CD4-positive, alpha-beta T cell (primary cell): Measurements from ENCODE around the gene FNDC10. TPM values are rescaled to one million over a fixed set of nuclear protein-coding genes. Genes with fewer than 3 reads are reported as not detected.

ENCODE experiments used
- ATAC-seq: fragments of 200-7000 bp; cut with Tn5 transposase; one replicate; pipeline ENCODE4 v1.10.0; 2022; ENCODE audit warnings: mild to moderate bottlenecking; ENCODE audit not compliant: poor library complexity
- CTCF ChIA-PET: fragments of 350-600 bp; sonication (Branson Sonifier 250); formaldehyde crosslinking; loops from one replicate; lab custom pipeline; 2021; ENCODE audit warnings: antibody characterized with exemption, inconsistent platforms; lab: Charles Lee
- POLR2A ChIA-PET: fragments of 350-600 bp; sonication (Branson Sonifier 250); formaldehyde crosslinking; loops from one replicate; lab custom pipeline; 2021; ENCODE audit warnings: antibody characterized with exemption, inconsistent platforms; lab: Charles Lee
- DNase-seq, 14 experiments: peaks; one replicate each; pipeline ENCODE4 v3.0.0-alpha.2; 2013 to 2020; ENCODE audit warnings: mixed read lengths in 2 of 14
- H3K27ac ChIP-seq, 2 donors: one replicate each; pipeline versions ENCODE4 v1.5.1 to v1.7.0; 2013; ENCODE audit warnings: low read length in 2 of 2, low read depth in 1 of 2, mild to moderate bottlenecking in 1 of 2
- H3K27me3 ChIP-seq, 2 experiments: 1 replicate in 1 of 2; 2 replicates in 1 of 2; pipeline versions ENCODE4 v1.6.1 to v1.7.0; 2013; ENCODE audit warnings: low read length in 2 of 2, control low read depth in 1 of 2, mild to moderate bottlenecking in 1 of 2, moderate library complexity in 1 of 2; ENCODE audit not compliant: insufficient read depth in 2 of 2, control insufficient read depth in 1 of 2
- H3K36me3 ChIP-seq: one replicate; pipeline ENCODE4 v1.6.1; 2013; ENCODE audit warnings: low read length, control low read depth; ENCODE audit not compliant: insufficient read depth
- H3K4me1 ChIP-seq: one replicate; pipeline ENCODE4 v1.6.1; 2013; ENCODE audit warnings: low read length, control low read depth; ENCODE audit not compliant: insufficient read depth
- H3K4me3 ChIP-seq: one replicate; pipeline ENCODE4 v1.5.1; 2013; ENCODE audit warnings: mild to moderate bottlenecking, low read length, moderate library complexity
- H3K9me3 ChIP-seq, 2 experiments: 1 replicate in 1 of 2; 2 replicates in 1 of 2; pipeline versions ENCODE4 v1.6.1 to v1.7.0; 2013; ENCODE audit warnings: low read length in 2 of 2, mild to moderate bottlenecking in 2 of 2, control low read depth in 1 of 2, moderate library complexity in 1 of 2; ENCODE audit not compliant: control insufficient read depth in 1 of 2, insufficient read depth in 1 of 2
- H3K27ac Mint-ChIP-seq: one replicate; pipeline ENCODE4 v1.8.0; 2020; ENCODE audit warnings: mixed read lengths
- H3K27me3 Mint-ChIP-seq: one replicate; pipeline ENCODE4 v1.8.0; 2021; ENCODE audit warnings: mixed read lengths
- H3K36me3 Mint-ChIP-seq: one replicate; pipeline ENCODE4 v1.8.0; 2021; ENCODE audit warnings: low read depth, mixed read lengths
- H3K4me1 Mint-ChIP-seq: one replicate; pipeline ENCODE4 v1.8.0; 2021; ENCODE audit warnings: low read depth, mixed read lengths
- H3K4me3 Mint-ChIP-seq: one replicate; pipeline ENCODE4 v1.8.0; 2020; ENCODE audit warnings: mild to moderate bottlenecking, mixed read lengths
- H3K9me3 Mint-ChIP-seq: one replicate; pipeline ENCODE4 v1.8.0; 2020; ENCODE audit warnings: mixed read lengths
- intact Hi-C, 2 experiments: fragments of 100-400 bp; cut with DNase I in 1 of 2; cut with micrococcal nuclease in 1 of 2; formaldehyde crosslinking; loops; one replicate each; pipeline versions ENCODE4 v1.15.1 to v1.9.0; 2023 to 2025; cut with DNase I, micrococcal nuclease
- total RNA-seq, 174 experiments: library from RNA in 2 of 174; stranded (reverse) in 2 of 174; gene quantifications; one replicate each; pipeline ENCODE4 v1.2.3 and lab custom pipeline; 2021 to 2026
- TF ChIP-seq, protein P1 (sequence below): fragments of 200-600 bp; IDR thresholded peaks from one replicate; pipeline ENCODE4 v1.8.0; 2022; ENCODE audit warnings: antibody characterized with exemption, mild to moderate bottlenecking

The FNDC10 gene
- total RNA-seq, 2 experiments from 2014 or later, result 1.0 to 1.3 TPM

- Histone ChIP-seq H3K4me1 (peaks cover 6% of the 10 kb centered on the region), H3K27ac (no peak overlapping the region), H3K4me3 (no peak overlapping the region), H3K27me3 (no peaks in the 10 kb centered on the region), H3K36me3 (peaks cover 9% of the 10 kb centered on the region), H3K9me3 (no peaks in the 10 kb centered on the region)
- no peaks in the 10 kb centered on the region for H3K27me3 Mint-ChIP-seq
- ATAC-seq (no peak), DNase-seq (no peak)
- intact Hi-C loops, result no loop called here
- ChIA-PET POLR2A (no interaction called here), CTCF (no interaction called here)
- H3K36me3 Mint-ChIP-seq, result no peaks in the 10 kb centered on the region
- H3K27ac Mint-ChIP-seq, result peak overlapping the region; percentile 30
- H3K4me1 Mint-ChIP-seq, result no peaks in the 10 kb centered on the region
- H3K4me3 Mint-ChIP-seq, result no peak overlapping the region
- H3K9me3 Mint-ChIP-seq, result no peaks in the 10 kb centered on the region
- TF ChIP-seq, protein P1, sequence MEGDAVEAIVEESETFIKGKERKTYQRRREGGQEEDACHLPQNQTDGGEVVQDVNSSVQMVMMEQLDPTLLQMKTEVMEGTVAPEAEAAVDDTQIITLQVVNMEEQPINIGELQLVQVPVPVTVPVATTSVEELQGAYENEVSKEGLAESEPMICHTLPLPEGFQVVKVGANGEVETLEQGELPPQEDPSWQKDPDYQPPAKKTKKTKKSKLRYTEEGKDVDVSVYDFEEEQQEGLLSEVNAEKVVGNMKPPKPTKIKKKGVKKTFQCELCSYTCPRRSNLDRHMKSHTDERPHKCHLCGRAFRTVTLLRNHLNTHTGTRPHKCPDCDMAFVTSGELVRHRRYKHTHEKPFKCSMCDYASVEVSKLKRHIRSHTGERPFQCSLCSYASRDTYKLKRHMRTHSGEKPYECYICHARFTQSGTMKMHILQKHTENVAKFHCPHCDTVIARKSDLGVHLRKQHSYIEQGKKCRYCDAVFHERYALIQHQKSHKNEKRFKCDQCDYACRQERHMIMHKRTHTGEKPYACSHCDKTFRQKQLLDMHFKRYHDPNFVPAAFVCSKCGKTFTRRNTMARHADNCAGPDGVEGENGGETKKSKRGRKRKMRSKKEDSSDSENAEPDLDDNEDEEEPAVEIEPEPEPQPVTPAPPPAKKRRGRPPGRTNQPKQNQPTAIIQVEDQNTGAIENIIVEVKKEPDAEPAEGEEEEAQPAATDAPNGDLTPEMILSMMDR, result no peak
Observed at GRCh38 chr1:1552263-1552639, 47.7 kb downstream of the FNDC10 start.

DNA sequence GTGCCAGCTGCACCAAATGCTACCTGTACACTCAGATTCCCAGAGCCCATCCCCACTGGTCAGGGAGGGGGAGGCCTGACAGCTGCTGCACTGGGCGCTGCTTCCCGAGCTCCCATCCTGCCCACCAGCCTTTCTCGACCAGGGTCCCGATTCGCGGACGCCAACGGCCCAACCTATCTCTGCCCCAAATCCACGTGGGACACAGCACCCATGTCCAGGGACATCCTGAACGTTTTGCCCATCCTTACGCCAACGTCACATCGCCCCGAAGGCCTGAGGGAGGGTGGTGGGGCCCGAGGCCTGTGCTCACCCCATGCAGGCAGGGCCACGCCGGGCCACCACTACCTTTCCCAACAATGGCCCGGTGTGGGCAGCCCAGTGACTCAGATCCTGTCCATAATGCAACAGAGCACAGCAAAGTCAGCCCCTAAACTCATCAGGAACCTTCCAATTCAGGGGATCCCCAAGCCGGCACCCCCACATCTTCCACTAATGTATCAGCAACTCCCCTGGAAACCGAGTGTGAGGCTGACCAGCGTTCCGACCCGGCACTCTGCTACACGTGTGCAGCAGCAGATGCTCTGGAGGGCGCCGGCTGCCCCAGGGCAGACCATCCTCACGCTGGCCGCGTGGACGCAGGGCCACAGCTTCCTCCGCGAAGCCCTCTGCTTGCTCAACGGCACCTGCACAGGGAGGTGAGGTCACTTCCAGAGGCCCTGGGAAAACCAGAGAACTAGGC lies 48.2 kb downstream of the FNDC10 start:
- H3K27me3 Mint-ChIP-seq, result no peaks in the 10 kb centered on the region
- H3K27me3 ChIP-seq, result no peaks in the 10 kb centered on the region
- H3K4me3 Mint-ChIP-seq, result no peak overlapping the region
- POLR2A ChIA-PET, result no interaction called here
- no peaks in the 10 kb centered on the region for H3K9me3 ChIP-seq
- intact Hi-C loops, result no loop called here
- TF ChIP-seq, protein P1, result no peak
- peak overlapping the region; percentile 30 for H3K27ac Mint-ChIP-seq
- no peak for DNase-seq
- H3K36me3 Mint-ChIP-seq, result no peaks in the 10 kb centered on the region
- no peak for ATAC-seq
- no peak overlapping the region for H3K27ac ChIP-seq
- no peaks in the 10 kb centered on the region for H3K9me3 Mint-ChIP-seq
- H3K36me3 ChIP-seq, result peaks cover 10% of the 10 kb centered on the region
- H3K4me3 ChIP-seq, result no peak overlapping the region
- no peaks in the 10 kb centered on the region for H3K4me1 Mint-ChIP-seq
- CTCF ChIA-PET, result no interaction called here
- peaks cover 6% of the 10 kb centered on the region for H3K4me1 ChIP-seq

DNA sequence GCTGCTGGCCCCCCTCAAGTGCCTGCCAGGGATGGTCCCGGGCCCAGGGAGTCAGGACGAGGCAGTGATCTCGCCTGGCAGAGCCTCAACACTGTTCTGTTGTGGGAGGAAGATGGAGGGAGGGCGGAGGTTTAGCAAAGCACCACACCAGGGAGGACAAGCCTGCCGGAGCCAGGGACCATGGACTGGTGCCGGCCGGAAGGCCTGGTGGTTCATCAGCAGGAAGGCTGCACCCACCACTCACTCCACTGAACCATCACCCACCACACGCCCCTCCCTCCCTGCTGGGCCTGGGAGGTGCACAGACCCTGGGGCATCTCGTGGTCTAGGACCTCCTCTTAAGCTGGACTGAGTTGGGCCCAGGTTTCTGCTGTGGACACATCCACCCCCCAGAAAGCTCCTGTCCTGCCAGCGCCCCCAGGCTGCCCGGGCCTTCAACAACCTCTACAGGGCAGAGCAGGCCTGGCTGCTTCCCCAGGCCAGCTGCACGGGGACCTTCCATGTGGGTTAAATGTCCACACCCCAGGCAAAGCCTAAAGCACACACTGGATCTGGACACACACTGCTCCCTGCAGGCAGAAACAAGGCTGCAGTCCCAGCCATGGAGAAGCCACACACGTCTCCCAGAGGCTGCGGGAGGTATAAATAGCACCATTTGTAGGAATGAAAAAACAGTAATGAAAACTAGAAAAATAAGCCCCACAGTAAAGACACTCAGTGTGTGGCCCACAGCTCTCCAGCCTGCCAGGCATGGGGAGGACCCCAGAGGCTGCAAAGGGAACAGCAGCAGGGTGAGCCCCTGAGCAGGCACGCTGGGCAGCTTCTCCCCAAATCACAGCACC lies 49.1 kb downstream of the FNDC10 start:
- ATAC-seq (peak; percentile 46), DNase-seq (no peak)
- Histone ChIP-seq H3K4me3 (no peak overlapping the region), H3K27ac (no peak overlapping the region), H3K36me3 (peaks cover 8% of the 10 kb centered on the region), H3K27me3 (no peaks in the 10 kb centered on the region), H3K9me3 (no peaks in the 10 kb centered on the region), H3K4me1 (peaks cover 6% of the 10 kb centered on the region)
- ChIA-PET POLR2A (no interaction called here), CTCF (no interaction called here)
- Mint-ChIP-seq H3K27me3 (no peaks in the 10 kb centered on the region), H3K9me3 (no peaks in the 10 kb centered on the region), H3K36me3 (no peaks in the 10 kb centered on the region), H3K27ac (no peak overlapping the region), H3K4me3 (no peak overlapping the region), H3K4me1 (no peaks in the 10 kb centered on the region)
- intact Hi-C loops, result no loop called here
- TF ChIP-seq, protein P1, result no peak
